GM12891 (cell line): Measurements from ENCODE around the gene CNIH3.

Source experiments
- POLR2AphosphoS5 ChIP-seq: IDR thresholded peaks from 2 replicates; pipeline ENCODE4 v1.6.1; 2011; ENCODE audit warnings: low read depth, low read length, control low read depth
- SPI1 ChIP-seq: IDR thresholded peaks from 2 replicates; pipeline ENCODE4 v1.6.1; 2011; ENCODE audit warnings: low read depth, low read length, control low read depth
- TAF1 ChIP-seq: IDR thresholded peaks from 2 replicates; pipeline ENCODE4 v1.6.1; 2011; ENCODE audit warnings: low read depth, low read length, control low read depth

GRCh38 chr1:224698015-224698451 is 81.9 kb downstream of the CNIH3 start:
- no peak for TF ChIP-seq POLR2AphosphoS5
- TF ChIP-seq TAF1: no peak
- no peak for TF ChIP-seq SPI1
